GM12872 (cell line): Measurements from ENCODE around the gene PTPRT.

Source experiments
- TF ChIP-seq, protein P1 (sequence below): IDR thresholded peaks from 3 replicates; pipeline ENCODE4 v1.5.1; 2011; ENCODE audit warnings: low read depth, mild to moderate bottlenecking, low read length, moderate library complexity; ENCODE audit not compliant: insufficient read depth

Gene PTPRT

GRCh38 chr20:43167021-43167420 is 22.7 kb downstream of the PTPRT start:
- TF ChIP-seq, protein P1, sequence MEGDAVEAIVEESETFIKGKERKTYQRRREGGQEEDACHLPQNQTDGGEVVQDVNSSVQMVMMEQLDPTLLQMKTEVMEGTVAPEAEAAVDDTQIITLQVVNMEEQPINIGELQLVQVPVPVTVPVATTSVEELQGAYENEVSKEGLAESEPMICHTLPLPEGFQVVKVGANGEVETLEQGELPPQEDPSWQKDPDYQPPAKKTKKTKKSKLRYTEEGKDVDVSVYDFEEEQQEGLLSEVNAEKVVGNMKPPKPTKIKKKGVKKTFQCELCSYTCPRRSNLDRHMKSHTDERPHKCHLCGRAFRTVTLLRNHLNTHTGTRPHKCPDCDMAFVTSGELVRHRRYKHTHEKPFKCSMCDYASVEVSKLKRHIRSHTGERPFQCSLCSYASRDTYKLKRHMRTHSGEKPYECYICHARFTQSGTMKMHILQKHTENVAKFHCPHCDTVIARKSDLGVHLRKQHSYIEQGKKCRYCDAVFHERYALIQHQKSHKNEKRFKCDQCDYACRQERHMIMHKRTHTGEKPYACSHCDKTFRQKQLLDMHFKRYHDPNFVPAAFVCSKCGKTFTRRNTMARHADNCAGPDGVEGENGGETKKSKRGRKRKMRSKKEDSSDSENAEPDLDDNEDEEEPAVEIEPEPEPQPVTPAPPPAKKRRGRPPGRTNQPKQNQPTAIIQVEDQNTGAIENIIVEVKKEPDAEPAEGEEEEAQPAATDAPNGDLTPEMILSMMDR, result no peak

DNA sequence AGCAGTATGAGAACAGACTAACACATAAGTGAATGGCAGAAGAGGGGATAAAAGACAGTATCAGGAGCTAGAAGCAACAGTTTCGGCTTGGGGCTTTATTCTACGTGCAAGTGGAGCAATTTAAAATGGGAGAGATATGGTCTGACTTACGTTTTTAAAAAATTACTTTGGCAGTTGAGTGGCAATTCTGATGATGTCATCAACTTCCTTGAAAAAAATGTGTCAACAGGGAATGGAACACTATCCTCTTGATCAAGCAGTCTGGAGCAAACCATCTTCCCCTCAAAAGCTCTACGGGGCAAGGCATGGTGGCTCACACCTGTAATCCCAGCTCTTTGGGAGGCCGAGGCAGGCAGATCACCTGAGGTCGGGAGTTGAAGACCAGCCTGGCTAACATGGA is 24.1 kb downstream of the PTPRT start:
- TF ChIP-seq, protein P1, result no peak

GRCh38 chr20:43161716-43162115 is 28.0 kb downstream of the PTPRT start:
- TF ChIP-seq, protein P1, result no peak

GRCh38 chr20:43160941-43161340 is 28.8 kb downstream of the PTPRT start:
- TF ChIP-seq, protein P1, result no peak

DNA sequence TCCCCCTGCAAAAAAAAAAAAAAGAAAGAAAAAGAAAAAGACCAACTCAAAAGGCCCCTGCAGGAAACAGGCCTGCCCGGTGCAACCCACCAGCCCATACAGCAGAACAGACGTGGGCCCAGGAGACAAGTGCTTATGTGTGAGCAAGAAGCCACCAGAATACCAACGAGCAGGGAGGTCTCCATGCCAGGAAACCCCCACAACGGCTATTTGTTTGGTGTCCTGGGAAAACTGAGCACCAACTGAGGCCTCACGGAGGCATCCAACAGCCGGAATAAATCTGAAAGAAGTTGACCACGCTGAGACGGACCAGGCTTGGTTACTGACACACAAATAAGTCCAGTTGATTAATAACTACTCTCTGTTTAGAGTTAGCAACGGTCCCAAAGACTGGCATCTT is 29.7 kb downstream of the PTPRT start:
- TF ChIP-seq, protein P1, result no peak

GRCh38 chr20:43155366-43156100 is 34.2 kb downstream of the PTPRT start:
- TF ChIP-seq, protein P1, result no peak

GRCh38 chr20:43151901-43152300 is 37.8 kb downstream of the PTPRT start:
- TF ChIP-seq, protein P1, result no peak
